GM12878 (cell line): ENCODE data around the gene DYNC1H1. TPM values are rescaled to one million over a fixed set of nuclear protein-coding genes. Genes with fewer than 3 reads are reported as not detected.

Experiments used
- ATAC-seq: fragments of 200-7000 bp; cut with Tn5 transposase; 3 replicates; pipeline ENCODE4 v1.9.1; 2020; ENCODE audit warnings: mild to moderate bottlenecking, moderate library complexity
- BruUV-seq: library from RNA; stranded (reverse); fragments of 400-500 nt; replicated peaks from 2 replicates; lab custom pipeline; 2021; lab: Mats Ljungman, UMichigan
- CTCF ChIA-PET: fragments of 300-600 bp; sonication (Branson Sonifier 250); formaldehyde crosslinking; extraction: SDS; loops from one replicate; lab custom pipeline; 2021; ENCODE audit warnings: inconsistent platforms; lab: Yijun Ruan, JAX
- POLR2A ChIA-PET: fragments of 350-600 bp; formaldehyde crosslinking; extraction: SDS; loops from one replicate; lab custom pipeline; 2021; ENCODE audit warnings: inconsistent platforms; lab: Charles Lee
- RAD21 ChIA-PET: fragments of 300-600 bp; sonication (Branson Sonifier 250); formaldehyde crosslinking; loops from one replicate; lab custom pipeline; 2023; ENCODE audit warnings: antibody characterized with exemption; ENCODE audit not compliant: unreplicated experiment; lab: Charles Lee
- SMC1A ChIA-PET: fragments of 300-600 bp; sonication (Branson Sonifier 250); formaldehyde crosslinking; loops from one replicate; lab custom pipeline; 2023; ENCODE audit not compliant: unreplicated experiment, uncharacterized antibody; lab: Charles Lee
- DNase-seq: peaks from one replicate; pipeline ENCODE4 v3.0.0-alpha.2; 2011; ENCODE audit warnings: low read depth, low spot score
- FAIRE-seq: peaks from 3 replicates; lab custom pipeline; 2011; peaks lifted over from hg19 to GRCh38; lab: Jason Lieb, UNC
- H2AFZ ChIP-seq: 2 replicates; pipeline ENCODE4 v1.6.0; 2011; ENCODE audit warnings: low read depth, low read length, control low read depth; ENCODE audit not compliant: control insufficient read depth
- H3K27ac ChIP-seq: 2 replicates; pipeline ENCODE4 v1.5.1; 2011; ENCODE audit warnings: control low read depth; ENCODE audit not compliant: control insufficient read depth, insufficient read depth
- H3K27me3 ChIP-seq, 2 experiments: replicated peaks in 1 of 2; 2 replicates each; pipeline versions ENCODE4 v1.6.0 to v1.6.1; 2011; ENCODE audit warnings: low read length in 1 of 2; ENCODE audit not compliant: control insufficient read depth in 2 of 2, insufficient read depth in 2 of 2
- H3K36me3 ChIP-seq, 2 experiments: 2 replicates each; pipeline ENCODE4 v1.5.1; 2011; ENCODE audit warnings: low read length in 1 of 2; ENCODE audit not compliant: control insufficient read depth in 2 of 2, insufficient read depth in 2 of 2
- H3K4me1 ChIP-seq: 2 replicates; pipeline ENCODE4 v1.6.1; 2011; ENCODE audit warnings: mild to moderate bottlenecking, low read length, moderate library complexity, mixed read lengths; ENCODE audit not compliant: control insufficient read depth, insufficient read depth
- H3K4me2 ChIP-seq: 2 replicates; pipeline ENCODE4 v1.6.0; 2011; ENCODE audit warnings: control low read depth; ENCODE audit not compliant: control insufficient read depth, insufficient read depth
- H3K4me3 ChIP-seq: fragments of 200-600 bp; sonication (generic); 2 replicates; pipeline ENCODE4 v1.5.1; 2016
- H3K79me2 ChIP-seq: 2 replicates; pipeline ENCODE4 v1.6.0; 2011; ENCODE audit warnings: low read length; ENCODE audit not compliant: control insufficient read depth, insufficient read depth
- H3K9ac ChIP-seq: 2 replicates; pipeline ENCODE4 v1.8.0; 2011; ENCODE audit warnings: low read length, control low read depth, mixed read lengths; ENCODE audit not compliant: control insufficient read depth, insufficient read depth
- H3K9me3 ChIP-seq: replicated peaks from 3 replicates; pipeline ENCODE4 v1.5.1; 2011; ENCODE audit warnings: mild to moderate bottlenecking, low read length; ENCODE audit not compliant: control insufficient read depth, insufficient read depth
- H4K20me1 ChIP-seq: 2 replicates; pipeline ENCODE4 v1.6.0; 2011; ENCODE audit not compliant: control insufficient read depth, insufficient read depth
- WGBS: methylation state at CpG from one replicate; pipeline ENCODE4 v1.1.6; 2016; ENCODE audit warnings: low lambda C conversion rate; ENCODE audit not compliant: insufficient replicate concordance, insufficient coverage; ENCODE audit errors: missing lambda C conversion rate; 5-methylcytosine and 5-hydroxymethylcytosine counted together
- in situ Hi-C: fragments of 300-500 bp; cut with MboI; formaldehyde crosslinking; loops from 9 replicates; pipeline ENCODE4 v1.14.3; 2018; ENCODE audit warnings: mixed read lengths
- intact Hi-C: fragments of 100-400 bp; cut with micrococcal nuclease; formaldehyde crosslinking; loops from one replicate; pipeline ENCODE4 v1.14.2; 2022; ENCODE audit not compliant: unreplicated experiment
- polyA plus RNA-seq, 11 experiments: library from polyadenylated mRNA; depleted of rRNA in 4 of 11; unstranded in 6 of 11; stranded (reverse) in 5 of 11; fragments of >200 nt; fragmentation: Nextera tagmentation in 4 of 11; fragmentation: Illumina TruSeq in 1 of 11; extraction: Ambion mirVana in 4 of 11; extraction: Trizol in 1 of 11; gene quantifications; 1 replicate in 1 of 11; 2 replicates in 10 of 11; pipeline versions ENCODE4 v1.2.1 to v1.2.3, GENCODE V29; 2011 to 2016; ENCODE audit warnings: inconsistent platforms in 2 of 11, missing spikeins in 2 of 11, low read depth in 1 of 11
- total RNA-seq, 4 experiments: library from RNA; depleted of rRNA in 3 of 4; stranded (reverse); fragments of >200 nt in 3 of 4; fragmentation: Illumina TruSeq in 1 of 4; extraction: Trizol in 1 of 4; gene quantifications; 2 replicates each; pipeline versions ENCODE4 v1.2.1 to v1.2.3, GENCODE V29; 2013 to 2021
- TF ChIP-seq, protein P1 (sequence below): IDR thresholded peaks from 2 replicates; pipeline ENCODE4 v1.6.1; 2012; ENCODE audit warnings: low read depth, low read length, improper control_type of control experiment
- TF ChIP-seq, protein P2 (sequence below): fragments of 450-650 bp; IDR thresholded peaks from 2 replicates; pipeline ENCODE4 v1.6.1; 2016; ENCODE audit warnings: mild to moderate bottlenecking
- TF ChIP-seq, protein P3 (sequence below): IDR thresholded peaks from 2 replicates; pipeline ENCODE4 v1.6.1; 2012; ENCODE audit warnings: low read length, inconsistent platforms

Gene DYNC1H1
- total and polyA plus RNA-seq, 10 of the 15 experiments (the other 5 are each of a cell fraction or from before 2014, with no cell fraction given), result 38.4 to 291 (median 111) TPM

DNA sequence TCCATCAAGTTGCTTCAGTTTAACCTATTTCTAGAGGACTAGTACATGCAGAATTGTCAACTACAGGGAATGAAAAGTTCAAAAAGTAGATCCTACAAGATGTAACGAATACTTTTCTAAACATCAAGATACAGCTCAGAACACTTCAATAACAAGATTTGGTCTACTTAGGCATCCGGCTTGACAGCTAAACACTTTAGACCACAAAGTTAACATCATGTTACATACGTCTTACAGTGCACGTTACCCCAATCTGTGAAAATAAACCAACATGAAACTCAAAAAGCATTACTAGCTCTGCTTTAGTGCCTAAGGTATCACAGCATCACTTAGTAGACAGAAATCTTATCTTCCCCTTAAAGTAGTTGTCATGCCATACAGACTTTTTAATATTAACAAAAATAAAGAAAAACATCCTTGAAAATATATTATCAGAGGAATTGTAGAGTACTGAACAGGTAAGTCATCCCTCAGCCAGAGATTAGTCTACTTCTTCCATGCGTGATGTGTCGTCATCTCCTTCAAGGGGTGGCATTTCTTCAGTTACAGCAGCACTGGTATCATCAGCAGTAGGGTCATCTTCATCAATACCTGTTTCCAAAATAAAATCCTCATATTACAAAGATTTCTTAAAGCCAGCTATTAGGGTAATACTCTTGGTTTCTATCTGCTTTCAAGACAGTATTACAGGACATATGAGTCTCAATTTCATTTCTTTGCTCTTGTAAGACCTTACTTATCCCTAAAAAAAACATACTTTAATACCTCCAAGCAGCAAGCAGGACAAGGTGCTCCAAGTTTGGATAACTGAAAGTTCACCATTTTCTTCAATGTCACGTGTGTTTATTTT lies 117.1 kb downstream of the DYNC1H1 start:
- TF ChIP-seq, protein P1, sequence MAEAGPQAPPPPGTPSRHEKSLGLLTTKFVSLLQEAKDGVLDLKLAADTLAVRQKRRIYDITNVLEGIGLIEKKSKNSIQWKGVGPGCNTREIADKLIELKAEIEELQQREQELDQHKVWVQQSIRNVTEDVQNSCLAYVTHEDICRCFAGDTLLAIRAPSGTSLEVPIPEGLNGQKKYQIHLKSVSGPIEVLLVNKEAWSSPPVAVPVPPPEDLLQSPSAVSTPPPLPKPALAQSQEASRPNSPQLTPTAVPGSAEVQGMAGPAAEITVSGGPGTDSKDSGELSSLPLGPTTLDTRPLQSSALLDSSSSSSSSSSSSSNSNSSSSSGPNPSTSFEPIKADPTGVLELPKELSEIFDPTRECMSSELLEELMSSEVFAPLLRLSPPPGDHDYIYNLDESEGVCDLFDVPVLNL, result no peak
- TF ChIP-seq, protein P2, sequence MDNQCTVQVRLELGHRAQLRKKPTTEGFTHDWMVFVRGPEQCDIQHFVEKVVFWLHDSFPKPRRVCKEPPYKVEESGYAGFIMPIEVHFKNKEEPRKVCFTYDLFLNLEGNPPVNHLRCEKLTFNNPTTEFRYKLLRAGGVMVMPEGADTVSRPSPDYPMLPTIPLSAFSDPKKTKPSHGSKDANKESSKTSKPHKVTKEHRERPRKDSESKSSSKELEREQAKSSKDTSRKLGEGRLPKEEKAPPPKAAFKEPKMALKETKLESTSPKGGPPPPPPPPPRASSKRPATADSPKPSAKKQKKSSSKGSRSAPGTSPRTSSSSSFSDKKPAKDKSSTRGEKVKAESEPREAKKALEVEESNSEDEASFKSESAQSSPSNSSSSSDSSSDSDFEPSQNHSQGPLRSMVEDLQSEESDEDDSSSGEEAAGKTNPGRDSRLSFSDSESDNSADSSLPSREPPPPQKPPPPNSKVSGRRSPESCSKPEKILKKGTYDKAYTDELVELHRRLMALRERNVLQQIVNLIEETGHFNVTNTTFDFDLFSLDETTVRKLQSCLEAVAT, result no peak
- TF ChIP-seq, protein P3, sequence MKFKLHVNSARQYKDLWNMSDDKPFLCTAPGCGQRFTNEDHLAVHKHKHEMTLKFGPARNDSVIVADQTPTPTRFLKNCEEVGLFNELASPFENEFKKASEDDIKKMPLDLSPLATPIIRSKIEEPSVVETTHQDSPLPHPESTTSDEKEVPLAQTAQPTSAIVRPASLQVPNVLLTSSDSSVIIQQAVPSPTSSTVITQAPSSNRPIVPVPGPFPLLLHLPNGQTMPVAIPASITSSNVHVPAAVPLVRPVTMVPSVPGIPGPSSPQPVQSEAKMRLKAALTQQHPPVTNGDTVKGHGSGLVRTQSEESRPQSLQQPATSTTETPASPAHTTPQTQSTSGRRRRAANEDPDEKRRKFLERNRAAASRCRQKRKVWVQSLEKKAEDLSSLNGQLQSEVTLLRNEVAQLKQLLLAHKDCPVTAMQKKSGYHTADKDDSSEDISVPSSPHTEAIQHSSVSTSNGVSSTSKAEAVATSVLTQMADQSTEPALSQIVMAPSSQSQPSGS, result no peak
- TF ChIP-seq, all 136 proteins: peak for 0
- no peak overlapping the region; the same call in 1 of the 2 replicates for H3K4me3 ChIP-seq
- CTCF ChIA-PET, result interaction anchor here (0.6 to 1.5 kb wide), 3 partner anchors 15 to 343 kb away, joined by 3 read pairs; no protein-coding TSS in a partner anchor
- peaks cover 15 to 56% of the 10 kb centered on the region in 2 experiments for H3K36me3 ChIP-seq
- SMC1A ChIA-PET, result no interaction called here
- H4K20me1 ChIP-seq, result peaks cover 5% of the 10 kb centered on the region
- no peak overlapping the region for H3K27ac ChIP-seq
- no peak for FAIRE-seq
- H3K4me2 ChIP-seq, result peak overlapping the region; percentile 15; the same call in 1 of the 2 replicates
- WGBS, result 89% methylated on average over 7 of the region's 7 CpGs
- POLR2A ChIA-PET, result interaction anchor here (0.8 kb wide), 1 partner anchor 90 kb away, joined by 3 read pairs; no protein-coding TSS in a partner anchor
- intact Hi-C loops (no loop called here), in situ Hi-C loops (no loop called here)
- DNase-seq, result no peak
- RAD21 ChIA-PET, result no interaction called here
- no peaks in the 10 kb centered on the region for H3K9me3 ChIP-seq
- H2AFZ ChIP-seq, result no peak overlapping the region
- H3K4me1 ChIP-seq, result no peaks in the 10 kb centered on the region; the same call in 1 of the 2 replicates
- BruUV-seq, result no TSS peak
- no peaks in the 10 kb centered on the region for H3K27me3 ChIP-seq
- ATAC-seq, result no peak
- no peak overlapping the region for H3K9ac ChIP-seq
- peaks cover 40% of the 10 kb centered on the region for H3K79me2 ChIP-seq
